GM15510 (cell line): ENCODE data around the gene MAP3K19.
A peak's percentile ranks its signal among the peaks of the same experiment; 100 is the strongest.

Experiments used
- POLR2A ChIP-seq: IDR thresholded peaks from 3 replicates; pipeline ENCODE4 v1.6.1; 2011; ENCODE audit warnings: borderline replicate concordance; ENCODE audit not compliant: insufficient read length; ENCODE audit errors: extremely low read depth

Gene MAP3K19

DNA sequence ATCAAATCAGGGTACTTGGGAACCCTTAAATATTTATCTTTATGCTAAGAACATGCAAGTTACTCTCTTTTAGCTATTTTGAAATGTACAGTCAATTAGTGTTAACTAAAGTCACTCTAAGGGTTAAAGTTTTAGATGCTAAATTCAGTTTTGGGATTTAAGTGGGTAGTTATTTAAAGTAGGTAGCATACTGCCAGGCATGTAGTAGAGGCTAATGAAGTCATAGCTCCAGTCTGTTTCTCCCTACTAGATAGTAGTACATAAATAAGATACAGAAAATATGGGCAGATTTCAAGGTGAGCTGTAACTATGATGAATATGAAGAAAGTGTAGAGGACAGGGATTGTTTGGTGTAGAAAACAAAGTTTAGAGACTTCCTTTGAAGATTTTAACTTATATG lies 12.3 kb upstream of the MAP3K19 start:
- TF ChIP-seq POLR2A = no peak

DNA sequence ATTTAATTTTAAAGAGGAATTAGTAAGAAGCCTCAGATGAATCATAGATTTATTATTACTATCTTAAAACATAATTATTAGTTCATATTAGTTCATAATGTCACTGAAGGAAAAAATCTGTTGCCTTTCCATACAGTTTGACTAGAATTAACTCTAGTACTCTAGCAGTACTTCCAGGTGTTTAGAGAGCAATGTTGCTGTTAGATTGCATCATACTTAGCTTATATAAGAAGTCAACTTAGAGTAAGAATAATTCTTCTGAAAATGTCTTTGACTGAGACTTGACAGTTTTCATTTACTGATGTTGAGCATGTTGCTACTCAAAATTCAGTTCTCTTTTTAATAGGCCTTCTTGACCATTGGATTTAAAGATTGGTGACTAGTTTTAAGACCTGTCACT lies 9.5 kb upstream of the MAP3K19 start:
- TF ChIP-seq POLR2A = no peak

DNA sequence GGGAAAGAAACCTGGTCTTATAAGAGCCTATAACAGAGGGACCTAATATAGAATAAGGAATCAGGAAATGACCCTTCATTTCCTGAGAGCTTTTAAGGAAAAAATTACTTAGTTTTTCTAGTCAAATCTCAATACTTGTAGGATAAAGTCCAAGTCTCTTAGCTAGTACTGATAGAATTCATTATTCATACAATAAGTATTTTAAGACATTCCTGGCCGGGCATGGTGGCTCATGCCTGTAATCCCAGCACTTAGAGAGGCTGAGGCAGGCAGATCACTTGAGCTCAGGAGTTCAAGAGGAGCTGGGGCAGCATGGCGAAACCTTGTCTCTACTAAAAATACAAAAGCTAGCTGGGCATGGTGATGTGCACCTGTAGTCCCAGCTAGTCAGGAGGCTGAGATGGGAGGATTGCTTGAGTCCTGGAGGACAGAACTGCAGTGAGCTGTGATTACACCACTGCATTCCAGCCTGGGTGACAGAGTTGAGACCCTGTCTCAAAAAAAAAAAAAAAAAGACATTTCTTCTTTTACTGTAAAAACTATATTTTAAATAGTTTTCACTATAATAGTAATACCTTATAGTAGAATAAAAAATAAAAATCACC lies 8.0 kb upstream of the MAP3K19 start:
- TF ChIP-seq POLR2A = no peak

GRCh38 chr2:135052997-135053474 lies 5.8 kb upstream of the MAP3K19 start:
- no peak for TF ChIP-seq POLR2A

GRCh38 chr2:135052042-135052876 lies 5.0 kb upstream of the MAP3K19 start, which contains the start of gene RAB3GAP1:
Gene RAB3GAP1 (plus strand): TSS chr2:135052292. CDS start chr2:135052308, 16 bp downstream.
- TF ChIP-seq POLR2A = peak; percentile 69

DNA sequence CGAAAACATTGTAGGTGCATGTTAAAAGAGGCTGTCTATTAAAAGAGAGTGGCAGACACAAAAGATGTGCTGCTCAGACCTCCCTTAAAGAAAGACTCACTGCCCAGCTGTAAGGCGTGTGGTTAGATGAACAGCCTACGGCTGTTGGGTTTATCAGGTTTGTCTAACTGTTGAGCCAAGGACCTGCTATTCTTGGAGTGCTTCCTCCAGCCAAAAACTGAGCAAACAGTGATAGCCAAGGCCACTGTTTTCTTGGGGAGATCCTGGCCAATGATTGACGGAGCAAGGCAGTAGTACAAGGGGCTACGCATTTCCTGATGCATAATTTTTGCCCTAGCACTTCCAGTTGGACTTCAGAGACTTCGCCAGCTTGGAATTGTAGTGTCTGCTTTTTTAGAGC lies 3.4 kb upstream of the MAP3K19 start:
- no peak for TF ChIP-seq POLR2A

DNA sequence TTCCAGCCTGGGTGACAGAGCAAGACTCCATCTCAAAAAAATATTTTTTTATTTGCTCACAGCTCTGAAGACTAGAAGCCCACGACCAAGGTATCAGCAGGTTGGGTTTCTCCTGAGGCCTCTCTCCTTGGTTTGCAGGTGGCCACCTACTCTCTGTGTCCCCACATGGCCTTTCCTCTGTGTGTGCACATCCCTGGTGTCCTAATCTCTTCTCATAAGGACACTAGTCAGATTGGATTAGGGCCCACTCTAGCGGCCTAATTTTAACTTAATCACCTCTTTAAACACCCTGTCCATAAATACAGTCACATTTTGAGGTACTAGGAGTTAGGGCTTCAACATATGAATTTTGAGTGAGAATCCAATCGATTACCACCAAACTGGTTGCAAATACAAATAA lies 2.9 kb upstream of the MAP3K19 start:
- TF ChIP-seq POLR2A = no peak

DNA sequence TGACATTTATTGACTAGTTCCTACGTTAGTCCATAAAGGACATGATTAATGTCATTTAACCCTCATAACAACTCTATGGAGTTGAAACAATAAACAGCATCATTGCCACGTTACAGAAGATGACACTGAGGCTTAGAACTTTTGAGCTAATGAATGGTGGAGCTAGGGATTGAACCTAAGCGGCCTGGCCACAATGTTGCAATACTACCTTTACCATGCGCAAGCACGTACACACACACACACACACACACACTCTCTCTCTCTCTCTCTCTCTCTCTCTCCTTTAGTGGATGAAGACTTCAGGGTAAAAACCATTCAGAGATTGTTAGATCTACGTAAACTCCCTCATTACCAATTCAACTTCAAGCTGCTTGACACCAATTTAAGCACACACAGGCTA lies 875 bp upstream of the MAP3K19 start:
- TF ChIP-seq POLR2A = no peak

DNA sequence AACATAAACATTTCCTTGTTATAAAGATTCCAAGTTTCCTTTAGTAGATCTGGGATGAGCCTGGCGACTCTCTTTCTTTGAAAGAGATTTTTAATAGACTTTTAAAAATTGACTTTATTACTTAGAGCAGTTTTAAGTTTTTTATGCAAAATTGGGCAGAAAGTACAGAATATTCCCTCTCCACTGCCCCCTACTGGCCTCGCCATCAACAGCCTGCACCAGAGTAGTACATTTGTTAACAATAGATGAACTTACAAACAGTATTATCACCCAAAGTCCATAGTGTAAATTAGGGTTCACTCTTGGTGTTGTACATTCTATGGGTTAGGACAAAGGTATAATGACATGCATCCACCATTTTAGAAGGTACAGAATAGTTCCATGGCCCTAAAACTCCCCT lies 3.9 kb downstream of the MAP3K19 start:
- TF ChIP-seq POLR2A = no peak

GRCh38 chr2:135037831-135038230 lies 9.4 kb downstream of the MAP3K19 start:
- no peak for TF ChIP-seq POLR2A

DNA sequence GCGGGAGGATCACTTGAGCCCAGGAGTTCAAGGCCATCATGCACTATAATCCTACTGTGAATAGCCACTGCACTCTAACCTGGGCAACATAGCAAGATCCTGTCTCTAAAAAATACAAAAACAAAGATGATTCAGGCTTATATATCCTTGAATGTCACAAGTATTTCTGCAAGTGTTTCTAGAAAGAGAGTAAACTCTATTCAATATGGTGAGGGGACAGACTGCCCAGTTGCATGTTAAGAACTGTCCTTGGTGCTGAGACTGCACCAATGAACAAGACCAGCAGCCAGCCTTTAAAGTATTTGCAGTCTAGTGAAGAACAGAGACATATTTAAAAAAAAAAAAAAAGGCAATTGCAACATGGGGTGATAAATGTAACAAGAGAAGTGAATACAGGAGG lies 16.4 kb downstream of the MAP3K19 start:
- TF ChIP-seq POLR2A = no peak

- TF ChIP-seq POLR2A = no peak
Measured at GRCh38 chr2:135029481-135030134, 17.6 kb downstream of the MAP3K19 start.

DNA sequence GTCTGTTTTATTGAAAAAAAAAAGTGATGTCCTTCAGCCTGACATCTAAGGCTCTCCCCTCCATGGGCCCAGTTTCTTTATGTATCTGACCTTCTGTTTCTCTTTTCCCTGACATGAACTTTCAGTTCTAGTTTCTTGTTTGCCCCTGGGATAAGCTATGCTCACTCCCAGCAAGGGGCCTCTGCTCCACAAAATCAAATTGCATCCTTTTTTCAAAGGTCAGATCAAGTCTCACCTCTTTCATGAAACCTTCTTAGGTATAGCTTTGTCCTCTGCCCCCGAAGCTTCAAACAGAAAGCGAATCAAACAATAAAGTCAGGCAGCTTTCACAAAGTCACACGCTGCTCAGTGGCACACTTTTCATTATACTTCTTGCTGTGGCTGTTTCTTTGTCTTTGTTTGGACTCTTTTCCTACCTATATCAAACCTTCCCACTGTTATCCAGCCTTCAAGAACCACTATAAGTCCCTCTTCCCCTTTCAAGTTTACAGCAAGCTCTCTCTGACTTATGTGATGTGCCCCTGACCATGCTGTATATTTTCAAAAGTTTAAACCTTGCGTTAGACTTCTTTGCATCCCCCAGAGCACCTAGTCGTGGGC lies 23.3 kb downstream of the MAP3K19 start:
- TF ChIP-seq POLR2A = no peak

DNA sequence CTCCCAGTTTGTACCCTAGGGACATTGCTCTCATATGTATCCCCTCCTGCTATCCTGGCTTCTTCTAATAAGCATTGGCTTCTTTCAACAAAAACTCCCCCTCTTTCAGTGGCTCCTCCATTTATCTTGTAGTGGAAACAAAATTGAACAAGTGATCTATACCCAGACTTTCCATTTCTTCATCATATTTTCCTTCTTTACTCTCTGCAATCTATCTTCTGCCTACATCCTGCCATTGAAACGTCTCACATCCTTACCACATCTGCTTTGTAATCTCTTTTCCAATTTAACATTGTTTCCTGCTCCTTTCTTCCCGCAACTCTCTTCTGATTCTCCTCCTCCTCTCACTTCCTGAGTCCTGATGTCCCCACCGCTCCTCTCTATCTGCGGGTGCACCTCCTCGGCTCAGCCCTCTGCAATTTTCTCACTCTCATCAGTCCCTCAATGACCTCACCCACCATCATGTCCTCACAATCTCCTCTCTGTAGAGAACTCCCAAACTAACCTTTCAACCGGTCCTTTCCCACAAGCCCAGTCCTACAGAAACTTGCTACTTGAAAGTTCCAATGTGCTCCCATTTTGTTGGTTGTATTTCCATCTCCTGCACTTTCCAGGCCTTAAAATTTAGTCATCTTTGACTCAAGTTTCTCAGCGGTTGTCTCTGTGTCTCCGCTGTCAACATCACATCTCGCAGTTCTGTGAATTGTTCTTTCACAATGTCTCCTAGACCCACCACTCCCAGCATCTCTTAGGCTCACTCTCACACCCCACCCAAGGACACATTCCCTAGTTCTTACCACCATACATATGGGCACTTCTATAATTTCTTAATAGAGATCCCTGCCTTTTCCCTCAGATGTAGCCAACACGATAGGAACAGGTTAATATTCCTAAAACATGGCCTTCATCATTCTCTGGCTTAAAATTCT lies 24.0 kb downstream of the MAP3K19 start:
- TF ChIP-seq POLR2A = no peak
